ENCODE results near the gene FIZ1.

Gene FIZ1

GRCh38 chr19:55623561-55623960, 24.2 kb upstream of the FIZ1 start:
- in situ Hi-C loops (cut with MboI; ENCODE audit: low pct_unique_long_range_greater_than_20kb, low sequenced_read_pairs, unreplicated experiment) = loop anchor here (25.0 kb wide), 1 partner anchor 1161 kb away; the partner anchor contains the start of genes CDC42EP5 and LENG9
- DNase-seq (ENCODE audit: low spot score) = no peak
- TF ChIP-seq, protein P1, sequence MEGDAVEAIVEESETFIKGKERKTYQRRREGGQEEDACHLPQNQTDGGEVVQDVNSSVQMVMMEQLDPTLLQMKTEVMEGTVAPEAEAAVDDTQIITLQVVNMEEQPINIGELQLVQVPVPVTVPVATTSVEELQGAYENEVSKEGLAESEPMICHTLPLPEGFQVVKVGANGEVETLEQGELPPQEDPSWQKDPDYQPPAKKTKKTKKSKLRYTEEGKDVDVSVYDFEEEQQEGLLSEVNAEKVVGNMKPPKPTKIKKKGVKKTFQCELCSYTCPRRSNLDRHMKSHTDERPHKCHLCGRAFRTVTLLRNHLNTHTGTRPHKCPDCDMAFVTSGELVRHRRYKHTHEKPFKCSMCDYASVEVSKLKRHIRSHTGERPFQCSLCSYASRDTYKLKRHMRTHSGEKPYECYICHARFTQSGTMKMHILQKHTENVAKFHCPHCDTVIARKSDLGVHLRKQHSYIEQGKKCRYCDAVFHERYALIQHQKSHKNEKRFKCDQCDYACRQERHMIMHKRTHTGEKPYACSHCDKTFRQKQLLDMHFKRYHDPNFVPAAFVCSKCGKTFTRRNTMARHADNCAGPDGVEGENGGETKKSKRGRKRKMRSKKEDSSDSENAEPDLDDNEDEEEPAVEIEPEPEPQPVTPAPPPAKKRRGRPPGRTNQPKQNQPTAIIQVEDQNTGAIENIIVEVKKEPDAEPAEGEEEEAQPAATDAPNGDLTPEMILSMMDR (IDR thresholded peaks at IDR 0.05; ENCODE audit: extremely low read depth, insufficient read depth, missing control alignments) = no peak

DNA sequence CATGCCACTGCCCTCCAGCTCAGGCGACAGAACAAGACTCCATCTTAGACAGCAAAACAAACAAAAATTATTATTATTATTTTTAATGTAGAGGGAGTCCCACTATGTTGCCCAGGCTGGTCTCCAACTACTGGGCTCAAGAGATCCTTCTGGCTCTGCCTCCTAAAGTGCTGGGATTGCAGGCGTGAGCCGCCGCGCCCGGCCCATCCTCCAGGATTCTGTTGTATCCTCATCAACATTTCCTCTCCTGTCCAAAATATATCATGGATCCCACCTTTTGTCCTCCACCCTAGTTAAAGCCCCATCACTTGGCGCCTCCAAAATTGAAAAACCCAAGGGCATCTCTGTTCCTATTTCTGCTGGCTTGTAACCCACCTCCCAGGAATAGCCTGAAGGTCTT, 23.8 kb upstream of the FIZ1 start:
- no peak for DNase-seq (ENCODE audit: low spot score)
- in situ Hi-C loops (cut with MboI; ENCODE audit: low pct_unique_long_range_greater_than_20kb, low sequenced_read_pairs, unreplicated experiment) = loop anchor here (25.0 kb wide), 1 partner anchor 1161 kb away; the partner anchor contains the start of genes CDC42EP5 and LENG9
- TF ChIP-seq, protein P1 (IDR thresholded peaks at IDR 0.05; ENCODE audit: extremely low read depth, insufficient read depth, missing control alignments) = no peak

DNA sequence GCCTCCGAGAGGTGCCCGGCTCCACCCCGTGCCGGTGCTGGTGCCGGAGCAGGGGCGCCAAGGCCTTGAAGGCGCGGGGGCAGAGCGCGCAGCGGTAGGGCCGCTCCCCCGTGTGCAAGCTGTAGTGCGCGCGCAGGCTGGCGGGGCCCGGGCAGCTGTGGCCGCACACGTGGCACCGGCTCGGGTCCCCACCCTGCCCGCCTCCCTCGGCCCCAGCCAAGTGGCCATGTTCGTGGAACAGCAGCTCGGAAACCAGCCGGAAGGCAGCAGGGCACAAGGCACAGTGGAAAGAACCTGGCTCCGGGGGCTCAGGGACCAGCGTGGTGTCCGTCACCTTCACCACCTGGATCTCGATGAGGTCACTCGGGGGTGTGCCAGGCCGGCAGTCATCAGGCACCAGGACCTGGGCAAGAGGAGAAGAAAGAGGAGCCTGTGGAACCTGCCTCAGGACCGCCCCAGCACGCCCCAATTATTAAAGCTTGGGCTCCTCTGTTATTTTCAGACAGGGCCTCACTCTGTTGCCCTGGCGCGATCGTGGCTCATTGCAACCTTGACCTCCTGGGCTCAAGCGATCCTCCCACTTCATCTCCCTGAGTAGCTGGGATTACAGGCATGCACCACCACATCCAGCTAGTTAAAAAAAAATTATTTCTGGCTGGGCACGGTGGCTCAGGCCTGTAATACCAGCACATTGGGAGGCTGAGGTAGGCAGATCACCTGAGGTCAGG, 23.1 kb upstream of the FIZ1 start:
- in situ Hi-C loops (cut with MboI; ENCODE audit: low pct_unique_long_range_greater_than_20kb, low sequenced_read_pairs, unreplicated experiment) = loop anchor here (25.0 kb wide), 1 partner anchor 1160 kb away; the partner anchor contains the start of genes CDC42EP5 and LENG9
- TF ChIP-seq, protein P1 (IDR thresholded peaks at IDR 0.05; ENCODE audit: extremely low read depth, insufficient read depth, missing control alignments) = no peak
- DNase-seq (ENCODE audit: low spot score) = no peak

- no peak for DNase-seq (ENCODE audit: low spot score)
- TF ChIP-seq, protein P1 (IDR thresholded peaks at IDR 0.05; ENCODE audit: extremely low read depth, insufficient read depth, missing control alignments) = no peak
- in situ Hi-C loops (cut with MboI; ENCODE audit: low pct_unique_long_range_greater_than_20kb, low sequenced_read_pairs, unreplicated experiment) = loop anchor here (25.0 kb wide), 1 partner anchor 1159 kb away; the partner anchor contains the start of genes CDC42EP5 and LENG9
Measured at GRCh38 chr19:55621673-55622231, 22.4 kb upstream of the FIZ1 start.

DNA sequence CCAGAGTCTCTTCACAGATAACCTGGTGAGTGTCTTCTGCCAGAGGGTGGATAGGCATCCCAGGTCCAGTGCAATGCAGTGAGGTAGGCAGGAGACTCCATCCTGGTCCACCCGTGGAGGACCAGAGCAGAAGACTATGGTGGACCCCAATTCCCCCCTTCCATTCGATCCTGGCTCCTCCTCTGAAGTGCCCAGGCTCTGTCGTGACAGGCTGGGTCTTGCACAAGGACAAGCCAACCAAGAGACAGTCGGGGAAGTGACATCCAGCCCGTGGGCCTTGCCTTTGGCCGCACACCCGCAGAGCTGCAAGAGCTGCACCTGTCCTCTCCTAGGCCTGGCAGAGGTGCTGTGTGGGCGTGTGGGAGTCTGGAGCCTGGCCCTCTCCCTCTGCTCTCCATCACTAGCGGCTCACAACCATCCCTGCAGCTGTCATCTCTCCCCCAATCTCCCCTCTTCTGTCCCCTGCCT, 21.9 kb upstream of the FIZ1 start:
- in situ Hi-C loops (cut with MboI; ENCODE audit: low pct_unique_long_range_greater_than_20kb, low sequenced_read_pairs, unreplicated experiment) = loop anchor here (25.0 kb wide), 1 partner anchor 1159 kb away; the partner anchor contains the start of genes CDC42EP5 and LENG9
- TF ChIP-seq, protein P1 (IDR thresholded peaks at IDR 0.05; ENCODE audit: extremely low read depth, insufficient read depth, missing control alignments) = no peak
- no peak for DNase-seq (ENCODE audit: low spot score)

DNA sequence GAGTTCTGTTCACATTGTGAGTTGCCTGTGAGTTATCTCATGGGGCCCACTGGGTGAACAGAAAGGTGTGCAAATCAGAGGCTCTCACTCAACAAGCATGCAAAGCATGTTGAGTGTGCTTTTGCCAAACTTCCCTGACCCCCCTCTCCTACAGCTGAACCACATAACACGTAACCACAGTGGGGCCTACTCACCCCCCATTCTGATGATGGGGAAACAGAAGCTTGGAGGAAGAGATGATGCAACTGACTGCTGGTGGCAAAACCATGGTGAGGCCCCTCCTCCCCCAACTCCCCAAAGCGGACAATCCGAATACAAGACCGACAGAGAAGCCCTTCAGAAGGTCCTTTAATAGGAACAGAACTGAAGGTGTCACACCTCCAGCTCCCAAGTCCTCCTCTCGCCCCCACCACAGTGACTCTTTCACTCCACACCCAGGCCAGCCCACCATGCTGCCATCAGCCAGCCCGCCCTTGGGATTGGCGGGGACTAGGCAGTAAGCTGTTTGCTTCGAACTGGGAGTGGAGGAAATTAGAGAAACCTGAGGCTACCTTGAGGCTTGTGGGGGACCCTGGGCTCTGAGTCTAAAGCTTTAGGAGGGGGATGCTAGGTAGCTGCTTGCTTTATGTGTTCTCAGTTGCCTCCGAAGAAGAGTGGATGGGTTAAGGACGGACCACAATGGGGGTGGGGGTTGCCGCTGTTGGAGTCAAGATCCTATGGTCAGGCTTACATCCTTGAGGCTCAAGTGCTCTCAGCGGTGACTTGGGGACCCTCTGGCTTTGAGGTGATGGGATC, 21.3 kb upstream of the FIZ1 start:
- in situ Hi-C loops (cut with MboI; ENCODE audit: low pct_unique_long_range_greater_than_20kb, low sequenced_read_pairs, unreplicated experiment) = loop anchor here (25.0 kb wide), 1 partner anchor 1158 kb away; the partner anchor contains the start of genes CDC42EP5 and LENG9
- TF ChIP-seq, protein P1 (IDR thresholded peaks at IDR 0.05; ENCODE audit: extremely low read depth, insufficient read depth, missing control alignments) = no peak
- no peak for DNase-seq (ENCODE audit: low spot score)
